ENCODE results near the gene SERPINC1.

GRCh38 chr1:173894189-173894588, 22.9 kb downstream of the SERPINC1 start:
- no peak for TF ChIP-seq CTCF (IDR thresholded peaks at IDR 0.05)
- TF ChIP-seq EP300 (IDR thresholded peaks at IDR 0.05), result no peak

Measured in upper lobe of left lung (tissue), 4 donors.